Osteoblast (primary cell): Measurements from ENCODE around the gene PHF21A. TPM values are rescaled to one million over a fixed set of nuclear protein-coding genes. Genes with fewer than 3 reads are reported as not detected.

Experiments used
- DNase-seq: peaks from one replicate; pipeline ENCODE4 v3.0.0; 2011; ENCODE audit warnings: low spot score, mixed read lengths; ENCODE audit not compliant: insufficient read length; ENCODE audit errors: missing footprints
- H2AFZ ChIP-seq: 2 replicates; pipeline ENCODE4 v1.6.0; 2011; ENCODE audit warnings: mild to moderate bottlenecking, low read length
- H3K27ac ChIP-seq: 2 replicates; pipeline ENCODE4 v1.5.1; 2011; ENCODE audit warnings: mild to moderate bottlenecking, low read depth, low read length, moderate library complexity
- H3K27me3 ChIP-seq: 2 replicates; pipeline ENCODE4 v1.6.0; 2012; ENCODE audit warnings: mild to moderate bottlenecking, control low read depth, inconsistent platforms, low read length, moderate library complexity; ENCODE audit not compliant: insufficient read depth
- H3K36me3 ChIP-seq: 2 replicates; pipeline ENCODE4 v1.5.1; 2011; ENCODE audit warnings: mild to moderate bottlenecking, low read length, control low read depth, moderate library complexity; ENCODE audit not compliant: insufficient read depth
- H3K4me1 ChIP-seq: 2 replicates; pipeline ENCODE4 v1.5.1; 2011; ENCODE audit warnings: mild to moderate bottlenecking, low read length, control low read depth, moderate library complexity; ENCODE audit not compliant: insufficient read depth
- H3K4me2 ChIP-seq: 2 replicates; pipeline ENCODE4 v1.6.0; 2011; ENCODE audit warnings: mild to moderate bottlenecking, low read length; ENCODE audit not compliant: insufficient read depth
- H3K4me3 ChIP-seq: fragments of 200-600 bp; sonication (generic); 3 replicates; pipeline ENCODE4 v1.5.1; 2012; ENCODE audit warnings: mild to moderate bottlenecking, low read length, inconsistent platforms; ENCODE audit not compliant: insufficient read depth
- H3K79me2 ChIP-seq: 2 replicates; pipeline ENCODE4 v1.6.0; 2012; ENCODE audit warnings: mild to moderate bottlenecking, low read length, control low read depth, inconsistent platforms; ENCODE audit not compliant: insufficient read depth
- H3K9me3 ChIP-seq: 2 replicates; pipeline ENCODE4 v1.5.1; 2011; ENCODE audit warnings: low read depth, low read length, control low read depth
- H4K20me1 ChIP-seq: 2 replicates; pipeline ENCODE4 v1.6.0; 2012; ENCODE audit warnings: mild to moderate bottlenecking, low read length, control low read depth; ENCODE audit not compliant: insufficient read depth
- CTCF ChIP-seq: IDR thresholded peaks from 2 replicates; pipeline ENCODE4 v1.5.1; 2011; ENCODE audit warnings: mild to moderate bottlenecking, low read depth, low read length, moderate library complexity; ENCODE audit errors: extremely low read depth
- total RNA-seq: library from RNA; depleted of rRNA; stranded (reverse); fragments of >200 nt; gene quantifications from 2 replicates; pipeline ENCODE4 v1.2.3, GENCODE V29; 2012

Gene PHF21A
- total RNA-seq, 1 donor = 26.4 TPM

GRCh38 chr11:46066335-46066734, 54.9 kb downstream of the PHF21A start:
- no peaks in the 10 kb centered on the region for H3K9me3 ChIP-seq
- DNase-seq = no peak
- no peak overlapping the region for H2AFZ ChIP-seq
- H3K27ac ChIP-seq = no peak overlapping the region
- peaks cover 9% of the 10 kb centered on the region for H4K20me1 ChIP-seq
- H3K27me3 ChIP-seq = no peaks in the 10 kb centered on the region
- TF ChIP-seq CTCF = no peak
- H3K4me2 ChIP-seq = no peak overlapping the region
- H3K4me1 ChIP-seq = peaks cover 5% of the 10 kb centered on the region
- no peak overlapping the region for H3K4me3 ChIP-seq
- H3K36me3 ChIP-seq = peaks cover 5% of the 10 kb centered on the region
- no peaks in the 10 kb centered on the region for H3K79me2 ChIP-seq

- Histone ChIP-seq H3K27me3 (no peaks in the 10 kb centered on the region), H3K36me3 (peaks cover 5% of the 10 kb centered on the region), H4K20me1 (peaks cover 9% of the 10 kb centered on the region), H2AFZ (no peak overlapping the region), H3K27ac (no peak overlapping the region), H3K9me3 (no peaks in the 10 kb centered on the region), H3K4me1 (peaks cover 5% of the 10 kb centered on the region), H3K4me2 (no peak overlapping the region), H3K79me2 (no peaks in the 10 kb centered on the region), H3K4me3 (no peak overlapping the region)
- DNase-seq = no peak
- TF ChIP-seq CTCF = no peak
Observed at GRCh38 chr11:46065681-46066080, 55.6 kb downstream of the PHF21A start.

GRCh38 chr11:46064221-46064620, 57.0 kb downstream of the PHF21A start:
- Histone ChIP-seq H3K27ac (no peak overlapping the region), H3K4me2 (no peak overlapping the region), H3K9me3 (no peaks in the 10 kb centered on the region), H3K4me1 (peaks cover 2% of the 10 kb centered on the region), H2AFZ (no peak overlapping the region), H3K4me3 (no peak overlapping the region), H4K20me1 (peaks cover 9% of the 10 kb centered on the region), H3K27me3 (no peaks in the 10 kb centered on the region), H3K36me3 (peaks cover 5% of the 10 kb centered on the region), H3K79me2 (no peaks in the 10 kb centered on the region)
- DNase-seq = peak; percentile 80
- TF ChIP-seq CTCF = no peak

GRCh38 chr11:46063138-46063537, 58.1 kb downstream of the PHF21A start:
- no peaks in the 10 kb centered on the region for H3K27me3 ChIP-seq

More at GRCh38 chr11:46063138-46063537, 58.1 kb downstream of the PHF21A start:
- Histone ChIP-seq H3K27ac (no peak overlapping the region), H2AFZ (no peak overlapping the region), H3K36me3 (peaks cover 5% of the 10 kb centered on the region), H3K9me3 (no peaks in the 10 kb centered on the region), H3K4me3 (no peak overlapping the region), H3K4me1 (no peaks in the 10 kb centered on the region), H3K4me2 (no peak overlapping the region), H3K79me2 (no peaks in the 10 kb centered on the region), H4K20me1 (peaks cover 5% of the 10 kb centered on the region)
- TF ChIP-seq CTCF = no peak
- no peak for DNase-seq
